PC-3 (cell line): ENCODE results near the gene CHST11. TPM values are rescaled to one million over a fixed set of nuclear protein-coding genes. Genes with fewer than 3 reads are reported as not detected.

Source experiments
- ATAC-seq: fragments of 200-7000 bp; cut with Tn5 transposase; 2 replicates; pipeline ENCODE4 v1.9.1; 2020; ENCODE audit warnings: mild to moderate bottlenecking, moderate library complexity
- BruUV-seq: library from RNA; stranded (reverse); fragments of 400-500 nt; replicated peaks from 2 replicates; lab custom pipeline; 2021; lab: Mats Ljungman, UMichigan
- CTCF ChIA-PET: fragments of 300-600 bp; sonication (Branson Sonifier 250); formaldehyde crosslinking; loops from one replicate; lab custom pipeline; 2022; ENCODE audit warnings: antibody characterized with exemption; lab: Charles Lee
- POLR2A ChIA-PET: fragments of 300-600 bp; sonication (Branson Sonifier 250); formaldehyde crosslinking; loops from one replicate; lab custom pipeline; 2022; ENCODE audit warnings: antibody characterized with exemption; ENCODE audit not compliant: unreplicated experiment; lab: Charles Lee
- DNase-seq: peaks from one replicate; pipeline ENCODE4 v3.0.0-alpha.2; 2015
- H2AFZ ChIP-seq: fragments of 300-600 bp; sonication (generic); 2 replicates; pipeline ENCODE4 v1.6.0; 2016; ENCODE audit warnings: antibody characterized with exemption, low read length
- H3F3A ChIP-seq: fragments of 300-600 bp; sonication (generic); one replicate; pipeline ENCODE4 v1.6.0; 2017; ENCODE audit warnings: antibody characterized with exemption, low read length, control low read depth, mild to moderate bottlenecking; ENCODE audit not compliant: unreplicated experiment
- H3K27ac ChIP-seq: fragments of 300-600 bp; sonication (generic); 2 replicates; pipeline ENCODE4 v1.5.1; 2016; ENCODE audit warnings: mild to moderate bottlenecking, low read length
- H3K27me3 ChIP-seq: fragments of 300-600 bp; sonication (generic); 2 replicates; pipeline ENCODE4 v1.6.1; 2016; ENCODE audit warnings: low read length, mixed read lengths
- H3K36me3 ChIP-seq: fragments of 300-600 bp; sonication (generic); 2 replicates; pipeline ENCODE4 v1.6.1; 2016; ENCODE audit warnings: low read depth, mixed run types, low read length, mixed read lengths
- H3K4me1 ChIP-seq: fragments of 300-600 bp; sonication (generic); 2 replicates; pipeline ENCODE4 v1.5.1; 2016; ENCODE audit warnings: low read length; ENCODE audit not compliant: insufficient read depth
- H3K4me2 ChIP-seq: fragments of 300-600 bp; sonication (generic); 2 replicates; pipeline ENCODE4 v1.6.0; 2016; ENCODE audit warnings: low read length
- H3K4me3 ChIP-seq: fragments of 300-600 bp; sonication (generic); 2 replicates; pipeline ENCODE4 v1.5.1; 2016; ENCODE audit warnings: mild to moderate bottlenecking, low read length, mixed read lengths
- H3K79me2 ChIP-seq: fragments of 300-600 bp; sonication (generic); 2 replicates; pipeline ENCODE4 v1.6.1; 2017; ENCODE audit warnings: low read length, mixed read lengths
- H3K9ac ChIP-seq: fragments of 300-600 bp; sonication (generic); 2 replicates; pipeline ENCODE4 v1.6.0; 2016; ENCODE audit warnings: mild to moderate bottlenecking, low read length
- H3K9me2 ChIP-seq: fragments of 300-600 bp; sonication (generic); replicated peaks from 2 replicates; pipeline ENCODE4 v1.6.1; 2016; ENCODE audit warnings: mixed run types, low read length, mixed read lengths
- H3K9me3 ChIP-seq: fragments of 300-600 bp; sonication (generic); 2 replicates; pipeline ENCODE4 v1.6.1; 2016; ENCODE audit warnings: low read length, mixed read lengths
- H4K20me1 ChIP-seq: fragments of 300-600 bp; sonication (generic); 2 replicates; pipeline ENCODE4 v1.6.1; 2016; ENCODE audit warnings: low read length, mixed read lengths
- CTCF ChIP-seq: fragments of 300-600 bp; sonication (generic); conservative IDR thresholded peaks from 2 replicates; pipeline ENCODE4 v1.5.1; 2017; ENCODE audit warnings: antibody characterized with exemption, low read depth, mild to moderate bottlenecking, low read length
- EZH2 ChIP-seq: fragments of 300-600 bp; sonication (generic); IDR thresholded peaks from one replicate; pipeline ENCODE4 v1.6.1; 2017; ENCODE audit warnings: antibody characterized with exemption, mild to moderate bottlenecking, low read length; ENCODE audit not compliant: unreplicated experiment
- EZH2phosphoT487 ChIP-seq: fragments of 300-600 bp; sonication (generic); IDR thresholded peaks from 2 replicates; pipeline ENCODE4 v1.6.1; 2018; ENCODE audit warnings: mild to moderate bottlenecking, antibody characterized with exemption, low read length, borderline replicate concordance
- intact Hi-C: fragments of 100-400 bp; cut with micrococcal nuclease; formaldehyde crosslinking; loops from 2 replicates; pipeline ENCODE4 v1.9.0; 2023
- total RNA-seq: library from RNA; depleted of rRNA; stranded (reverse); fragments of >200 nt; gene quantifications from 2 replicates; pipeline ENCODE4 v1.2.3, GENCODE V29; 2014

Gene CHST11
- total RNA-seq, 1 experiment from 2014 or later, result 53.5 TPM

DNA sequence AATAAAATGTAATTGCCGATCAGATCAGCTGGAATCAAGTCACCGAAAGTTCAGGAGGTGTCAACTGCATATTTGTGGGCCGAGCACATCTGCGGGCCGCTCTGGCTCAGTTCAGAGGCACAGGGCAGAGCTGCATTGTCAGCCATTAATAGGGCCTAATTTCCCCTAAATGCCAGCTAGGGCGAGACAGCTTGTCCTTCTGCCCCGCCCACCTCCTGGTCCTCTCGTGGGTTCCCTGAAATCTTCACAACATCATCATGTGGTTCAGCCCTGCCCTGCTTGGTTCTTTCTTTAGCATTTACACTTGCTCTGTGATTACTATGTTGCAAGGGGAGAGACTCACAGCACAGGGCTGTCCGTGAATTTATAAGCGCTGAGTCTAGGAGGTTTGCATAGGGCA lies 148.9 kb downstream of the CHST11 start:
- DNase-seq, result no peak
- no peak overlapping the region for H3K9ac ChIP-seq
- H3K36me3 ChIP-seq, result no peaks in the 10 kb centered on the region
- H3K27ac ChIP-seq, result no peak overlapping the region
- peaks cover 11% of the 10 kb centered on the region for H3F3A ChIP-seq
- TF ChIP-seq CTCF, result no peak
- TF ChIP-seq EZH2, result no peak
- TF ChIP-seq EZH2phosphoT487, result no peak
- H2AFZ ChIP-seq, result no peak overlapping the region
- ChIA-PET CTCF (no interaction called here), POLR2A (no interaction called here)
- no peak overlapping the region for H3K4me3 ChIP-seq
- H3K27me3 ChIP-seq, result no peaks in the 10 kb centered on the region
- no TSS peak for BruUV-seq
- H3K4me1 ChIP-seq, result peaks cover 39% of the 10 kb centered on the region
- intact Hi-C loops, result no loop called here
- no peaks in the 10 kb centered on the region for H3K9me3 ChIP-seq
- H3K9me2 ChIP-seq, result no peaks in the 10 kb centered on the region
- no peaks in the 10 kb centered on the region for H4K20me1 ChIP-seq
- no peak overlapping the region for H3K4me2 ChIP-seq
- no peak for ATAC-seq
- H3K79me2 ChIP-seq, result peaks cover 5% of the 10 kb centered on the region; the same call in 1 of the 2 replicates

DNA sequence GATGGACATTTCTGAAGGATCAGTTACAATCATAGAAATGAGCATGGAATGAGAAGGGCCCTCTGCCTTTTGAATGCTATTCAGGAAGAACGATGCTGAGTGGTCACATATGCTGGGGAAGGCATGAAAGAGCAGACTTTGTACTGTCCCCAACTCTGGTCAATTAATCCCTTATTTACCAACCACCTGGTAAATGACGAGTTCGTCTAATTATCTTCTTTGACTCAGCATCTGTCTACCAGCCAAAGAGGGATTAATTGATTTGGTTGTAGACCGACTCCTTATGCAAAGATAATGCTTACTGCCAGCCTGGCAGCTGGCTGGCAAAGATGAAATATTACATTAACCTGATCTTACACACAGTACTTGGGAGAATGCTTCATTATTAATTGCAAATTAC lies 152.2 kb downstream of the CHST11 start:
- H2AFZ ChIP-seq, result no peak overlapping the region
- no peaks in the 10 kb centered on the region for H3K9me2 ChIP-seq
- H3K4me1 ChIP-seq, result peaks cover 17% of the 10 kb centered on the region
- intact Hi-C loops, result no loop called here
- BruUV-seq, result no TSS peak
- H3F3A ChIP-seq, result peaks cover 4% of the 10 kb centered on the region
- peaks cover 5% of the 10 kb centered on the region; the same call in 1 of the 2 replicates for H3K79me2 ChIP-seq
- no peaks in the 10 kb centered on the region for H4K20me1 ChIP-seq
- no peak overlapping the region for H3K4me3 ChIP-seq
- H3K36me3 ChIP-seq, result no peaks in the 10 kb centered on the region
- no peak overlapping the region for H3K4me2 ChIP-seq
- H3K9me3 ChIP-seq, result no peaks in the 10 kb centered on the region
- ATAC-seq (no peak), DNase-seq (no peak)
- no peaks in the 10 kb centered on the region for H3K27me3 ChIP-seq
- no peak overlapping the region for H3K9ac ChIP-seq
- POLR2A ChIA-PET, result no interaction called here
- TF ChIP-seq CTCF (no peak), EZH2 (no peak), EZH2phosphoT487 (no peak)
- CTCF ChIA-PET, result no interaction called here
- no peak overlapping the region for H3K27ac ChIP-seq

- BruUV-seq, result no TSS peak
- POLR2A ChIA-PET, result no interaction called here
- Histone ChIP-seq H3K9me2 (no peaks in the 10 kb centered on the region), H3K4me1 (peaks cover 12% of the 10 kb centered on the region), H3K4me2 (no peak overlapping the region), H2AFZ (no peak overlapping the region), H4K20me1 (no peaks in the 10 kb centered on the region), H3K9ac (no peak overlapping the region), H3K9me3 (no peaks in the 10 kb centered on the region), H3K4me3 (no peak overlapping the region), H3K36me3 (no peaks in the 10 kb centered on the region), H3K27me3 (no peaks in the 10 kb centered on the region), H3K79me2 (peaks cover 5% of the 10 kb centered on the region; the same call in 1 of the 2 replicates), H3F3A (peaks cover 4% of the 10 kb centered on the region), H3K27ac (no peak overlapping the region)
- DNase-seq (no peak), ATAC-seq (no peak)
- intact Hi-C loops, result no loop called here
- CTCF ChIA-PET, result no interaction called here
- TF ChIP-seq EZH2, result no peak
These were observed 152.7 kb downstream of the CHST11 start for GRCh38 chr12:104609445-104609844.
